Measurements from ENCODE around the gene DDX39A. TPM values are rescaled to one million over a fixed set of nuclear protein-coding genes. Genes with fewer than 3 reads are reported as not detected.

The DDX39A gene
- total and polyA plus RNA-seq, 2 of the 8 experiments (the other 6 are each of a cell fraction or from before 2014, with no cell fraction given), result 139 TPM

DNA sequence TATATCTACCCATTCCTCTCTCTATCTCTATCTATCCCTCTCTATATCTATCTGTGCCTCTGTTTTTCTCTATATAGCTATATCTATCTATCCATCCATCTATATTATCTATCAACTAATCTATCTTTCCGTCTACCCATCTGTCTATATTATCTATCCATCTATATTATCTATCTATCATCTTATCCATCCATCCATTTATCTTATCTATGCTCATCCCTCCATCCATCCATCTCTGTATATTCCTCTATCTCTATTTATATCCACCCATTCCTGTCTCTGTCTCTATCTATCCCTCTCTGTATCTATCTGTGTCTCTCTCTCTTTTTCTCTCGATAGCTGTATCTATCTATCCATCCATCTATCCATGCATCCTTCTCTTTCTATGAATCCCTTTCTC is 41.8 kb upstream of the DDX39A start:
- no peak overlapping the region for H4K8ac ChIP-seq (ENCODE audit: extremely low read depth, insufficient read depth, low read length)
- no peak overlapping the region for H3K4ac ChIP-seq (replicated peaks; ENCODE audit: insufficient read length, low read depth, low read length)
- no peak overlapping the region for H2BK5ac ChIP-seq (ENCODE audit: low read depth, low read length)
- no peak overlapping the region for H2BK15ac ChIP-seq (ENCODE audit: low read length)
- ChIA-PET POLR2A (ENCODE audit: partially characterized antibody) (interaction anchor here (0.8 kb wide), 1 partner anchor 10 kb away, joined by 4 read pairs; no protein-coding TSS in a partner anchor), CTCF (ENCODE audit: partially characterized antibody) (interaction anchor here (1.6 to 1.7 kb wide), 2 partner anchors 12 to 14 kb away, joined by 3 to 4 read pairs; partner anchors contain the start of gene PTGER1)
- H2BK20ac ChIP-seq (ENCODE audit: low read length), result no peak overlapping the region
- H4K20me1 ChIP-seq (replicated peaks in 1 of 2; ENCODE audit: control insufficient read depth in 1 of 2, insufficient read depth in 2 of 2, low read length in 2 of 2), result peaks cover 1 to 2% of the 10 kb centered on the region in 2 experiments
- H3K79me1 ChIP-seq (ENCODE audit: low read depth, low read length), result no peaks in the 10 kb centered on the region
- no peak overlapping the region for H3K23ac ChIP-seq (ENCODE audit: insufficient read length)
- H2BK12ac ChIP-seq (ENCODE audit: low read depth, low read length), result no peak overlapping the region
- no peak overlapping the region for H2AFZ ChIP-seq (ENCODE audit: low read length)
- H3K23me2 ChIP-seq (ENCODE audit: low read depth, low read length), result no peaks in the 10 kb centered on the region
- H3K9ac ChIP-seq (replicated peaks in 1 of 4; ENCODE audit: extremely low read depth in 1 of 4, low read depth in 3 of 4, low read length in 3 of 4), result no peak overlapping the region
- H3K56ac ChIP-seq (replicated peaks; ENCODE audit: insufficient read length, low read depth, low read length), result no peak overlapping the region
- WGBS, 2 experiments (ENCODE audit: extremely low coverage in 1 of 2, insufficient coverage in 1 of 2, insufficient read length in 1 of 2, insufficient replicate concordance in 2 of 2, low coverage in 1 of 2, low lambda C conversion rate in 2 of 2, missing lambda C conversion rate in 1 of 2), result 93 to 100% methylated on average over 1 to 2 of the region's 2 CpGs
- no peak overlapping the region for H4K5ac ChIP-seq (ENCODE audit: insufficient read length, low read depth, low read length)
- no peaks in the 10 kb centered on the region for H3K27me3 ChIP-seq (replicated peaks in 1 of 4; ENCODE audit: control insufficient read depth in 3 of 4, extremely low read depth in 1 of 4, insufficient read depth in 3 of 4, low read length in 3 of 4)
- H3K79me2 ChIP-seq (ENCODE audit: control insufficient read depth in 1 of 2, insufficient read depth in 2 of 2, low read length in 2 of 2), result no peaks in the 10 kb centered on the region
- H4K91ac ChIP-seq (replicated peaks; ENCODE audit: insufficient read length, low read length), result no peak overlapping the region
- no peak overlapping the region for H2BK120ac ChIP-seq (replicated peaks; ENCODE audit: low read depth, low read length)
- H3K27ac ChIP-seq (ENCODE audit: low read depth, low read length), result no peak overlapping the region
- H3K18ac ChIP-seq (ENCODE audit: extremely low read depth, low read length), result no peak overlapping the region
- DNase-seq (ENCODE audit: low read depth in 1 of 2, low spot score in 2 of 2), result no peak
- no peak overlapping the region for H2AK5ac ChIP-seq (ENCODE audit: low read depth, low read length)
- no peaks in the 10 kb centered on the region for H3K4me1 ChIP-seq (replicated peaks in 1 of 4; ENCODE audit: control insufficient read depth in 3 of 4, insufficient read depth in 4 of 4, low read length in 3 of 4)
- peaks cover 7 to 31% (median 10%) of the 10 kb centered on the region in 4 experiments; a peak in 6 of 8 replicates for H3K36me3 ChIP-seq (ENCODE audit: control insufficient read depth in 2 of 4, insufficient read depth in 4 of 4, low read length in 3 of 4)
- H3K4me3 ChIP-seq (ENCODE audit: extremely low read depth in 1 of 4, insufficient read depth in 2 of 4, low read depth in 3 of 4, low read length in 4 of 4), result no peak overlapping the region
- H3K4me2 ChIP-seq (ENCODE audit: insufficient read depth in 1 of 2, low read depth in 2 of 2, low read length in 2 of 2), result no peak overlapping the region
- no peak overlapping the region for H3K14ac ChIP-seq (ENCODE audit: insufficient read length)
- no peak for FAIRE-seq
- H3K9me3 ChIP-seq (ENCODE audit: insufficient read depth in 2 of 2, low read depth in 1 of 2, low read length in 1 of 2), result no peaks in the 10 kb centered on the region
- no peak for TF ChIP-seq JUN (IDR thresholded peaks at IDR 0.05; ENCODE audit: low read depth, low read length)

Measured in H1 (cell line).